VCaP (cell line): ENCODE results near the gene FOXN3.
A peak's percentile ranks its signal among the peaks of the same experiment; 100 is the strongest.

Experiments used
- H3K27ac ChIP-seq: fragments of 450-650 bp; 2 replicates; pipeline ENCODE4 v1.5.1; 2017
- CTCF ChIP-seq: fragments of 450-650 bp; conservative IDR thresholded peaks from 2 replicates; pipeline ENCODE4 v1.5.1; 2017; ENCODE audit warnings: mild to moderate bottlenecking, moderate library complexity

FOXN3 gene

GRCh38 chr14:89196545-89196944, 220.5 kb downstream of the FOXN3 start:
- H3K27ac ChIP-seq: no peak overlapping the region
- no peak for TF ChIP-seq CTCF

GRCh38 chr14:89194376-89194775, 222.7 kb downstream of the FOXN3 start:
- H3K27ac ChIP-seq: no peak overlapping the region
- no peak for TF ChIP-seq CTCF

- H3K27ac ChIP-seq: no peak overlapping the region
- TF ChIP-seq CTCF: no peak
These were observed 226.1 kb downstream of the FOXN3 start for GRCh38 chr14:89190765-89191513.

GRCh38 chr14:89188492-89188891, 228.5 kb downstream of the FOXN3 start:
- TF ChIP-seq CTCF: no peak
- H3K27ac ChIP-seq: peak overlapping the region; percentile 83; the same call in 1 of the 2 replicates

- TF ChIP-seq CTCF: no peak
These were observed 229.5 kb downstream of the FOXN3 start for GRCh38 chr14:89187501-89187900.

GRCh38 chr14:89186856-89187376, 230.1 kb downstream of the FOXN3 start:
- TF ChIP-seq CTCF: no peak
- H3K27ac ChIP-seq: peak overlapping the region; percentile 83

More at GRCh38 chr14:89187501-89187900, 229.5 kb downstream of the FOXN3 start:
- peak overlapping the region; percentile 83 for H3K27ac ChIP-seq

- peak overlapping the region; percentile 83 for H3K27ac ChIP-seq
These were observed 230.8 kb downstream of the FOXN3 start for GRCh38 chr14:89185919-89186855.

More at GRCh38 chr14:89185919-89186855, 230.8 kb downstream of the FOXN3 start:
- no peak for TF ChIP-seq CTCF
